SH-SY5Y (cell line): ENCODE data around the gene BGN.

Source experiments
- GATA2 ChIP-seq: IDR thresholded peaks from 2 replicates; pipeline ENCODE4 v1.6.1; 2011; ENCODE audit warnings: mild to moderate bottlenecking, low read depth, low read length
- GATA3 ChIP-seq: IDR thresholded peaks from 2 replicates; pipeline ENCODE4 v1.6.1; 2011; ENCODE audit warnings: low read depth, mild to moderate bottlenecking, low read length, moderate library complexity

DNA sequence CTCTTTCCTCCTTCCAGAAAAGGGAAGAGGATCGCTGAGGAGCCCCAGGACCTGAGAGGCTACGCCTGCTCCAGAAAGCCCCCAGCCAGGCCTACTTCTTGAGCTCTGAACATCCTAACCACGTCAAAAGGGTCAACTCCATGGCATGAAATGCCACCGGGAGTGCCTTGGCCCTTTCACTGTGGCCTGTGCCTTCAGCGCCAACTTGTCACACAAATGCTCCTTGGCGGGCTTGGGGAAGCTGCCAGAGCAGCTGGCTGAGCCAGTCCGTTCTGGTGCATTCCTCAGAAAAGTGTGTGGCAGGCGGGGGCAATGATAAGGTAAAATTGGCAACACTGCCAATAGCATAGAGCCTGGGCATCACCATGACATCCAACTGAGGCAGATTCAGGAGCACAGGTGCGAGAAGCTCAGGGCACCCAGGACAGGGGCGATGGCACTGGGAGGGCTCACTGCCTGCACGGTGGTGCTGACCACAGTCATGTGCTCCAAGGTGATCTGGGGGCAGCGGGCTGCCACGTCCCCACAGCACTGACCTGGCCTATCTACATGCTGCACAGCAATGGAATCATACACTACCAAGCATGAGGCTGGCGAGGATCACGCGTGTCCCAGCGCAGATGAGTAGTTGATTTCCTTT is 36.8 kb upstream of the BGN start:
- TF ChIP-seq GATA2 (no peak), GATA3 (no peak)
